GM18909 (cell line): ENCODE measurements around the gene NES.
"Not testable (repeated sequence)": the region's sequence is repeated elsewhere in the genome, so short reads cannot be mapped to it uniquely, and the experiment has no call there.

Experiments
- ATAC-seq: cut with Tn5 transposase; IDR thresholded peaks from one replicate; pipeline ENCODE4 v1.9.1; 2021; ENCODE audit warnings: mild to moderate bottlenecking; ENCODE audit not compliant: unreplicated experiment, poor library complexity

NES gene

GRCh38 chr1:156652131-156652991 lies 24.8 kb downstream of the NES start:
- ATAC-seq, result no peak

- ATAC-seq, result no peak
These were observed 28.3 kb downstream of the NES start for GRCh38 chr1:156648951-156649350.

- no peak for ATAC-seq
These were observed 28.7 kb downstream of the NES start for GRCh38 chr1:156648496-156648895.

GRCh38 chr1:156647351-156647750 lies 29.9 kb downstream of the NES start:
- no peak for ATAC-seq

GRCh38 chr1:156646738-156647211 lies 30.4 kb downstream of the NES start:
- ATAC-seq, result no peak

- ATAC-seq, result no peak
These were observed 31.5 kb downstream of the NES start for GRCh38 chr1:156645666-156646065.

- ATAC-seq, result no peak
These were observed 32.2 kb downstream of the NES start for GRCh38 chr1:156645056-156645455.

GRCh38 chr1:156644640-156645039 lies 32.6 kb downstream of the NES start:
- no peak for ATAC-seq

- no peak for ATAC-seq
These were observed 33.1 kb downstream of the NES start for GRCh38 chr1:156644146-156644545.

- ATAC-seq, result no peak
These were observed 33.5 kb downstream of the NES start for GRCh38 chr1:156643778-156644092.

GRCh38 chr1:156643049-156643777 lies 34.0 kb downstream of the NES start:
- no peak for ATAC-seq

GRCh38 chr1:156642265-156643048 lies 34.8 kb downstream of the NES start:
- ATAC-seq, result no peak

GRCh38 chr1:156641761-156642264 lies 35.4 kb downstream of the NES start, which contains the start of gene BCAN:
Gene BCAN (plus strand): TSS chr1:156642117. CDS start chr1:156646055, 3,938 bp downstream.
- ATAC-seq, result no peak

- ATAC-seq, result no peak
These were observed 36.1 kb downstream of the NES start for GRCh38 chr1:156640842-156641706.

GRCh38 chr1:156639601-156640101 lies 37.6 kb downstream of the NES start:
- ATAC-seq, result no peak

- no peak for ATAC-seq
These were observed 38.8 kb downstream of the NES start for GRCh38 chr1:156638189-156638985.

GRCh38 chr1:156632355-156632754 lies 44.9 kb downstream of the NES start:
- ATAC-seq, result no peak

- ATAC-seq, result not testable (repeated sequence)
These were observed 46.1 kb downstream of the NES start for GRCh38 chr1:156631152-156631551.
